Activated CD8-positive, alpha-beta memory T cell treated with anti-CD3 and anti-CD28 coated beads for 24 hours (primary cell): ENCODE results near the gene C15orf61.

ENCODE experiments used
- DNase-seq: peaks from one replicate; pipeline ENCODE4 v3.0.0-alpha.2; 2020

The C15orf61 gene

DNA sequence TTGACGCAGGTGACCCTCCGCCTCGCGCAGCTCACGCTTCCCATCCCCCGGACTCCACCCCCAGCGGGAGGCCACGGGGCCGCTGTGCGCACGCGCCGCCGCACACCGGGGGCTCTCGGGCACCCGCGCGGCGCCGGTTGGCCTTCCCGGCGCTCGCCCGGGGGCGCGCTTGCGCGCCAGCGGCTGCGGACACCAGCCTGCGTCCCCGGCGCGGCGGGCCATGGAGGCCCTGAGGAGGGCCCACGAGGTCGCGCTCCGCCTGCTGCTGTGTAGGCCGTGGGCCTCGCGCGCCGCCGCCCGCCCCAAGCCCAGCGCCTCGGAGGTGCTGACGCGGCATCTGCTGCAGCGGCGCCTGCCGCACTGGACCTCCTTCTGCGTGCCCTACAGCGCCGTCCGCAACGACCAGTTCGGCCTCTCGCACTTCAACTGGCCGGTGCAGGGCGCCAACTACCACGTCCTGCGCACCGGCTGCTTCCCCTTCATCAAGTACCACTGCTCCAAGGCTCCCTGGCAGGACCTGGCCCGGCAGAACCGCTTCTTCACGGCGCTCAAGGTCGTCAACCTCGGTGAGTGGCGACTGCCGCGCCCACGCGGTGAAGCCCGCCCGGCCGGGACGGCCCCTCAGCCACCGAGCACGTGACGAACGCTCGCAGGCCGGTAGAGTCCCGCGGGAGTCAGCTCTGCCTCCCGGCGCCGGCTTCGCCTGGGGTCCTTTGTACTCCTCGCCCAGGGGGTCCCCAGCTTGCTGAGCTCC is at the start of gene C15orf61:
TSS of gene C15orf61 (plus strand) at position 103 of the 754 bp plus-strand sequence. CDS start at position 221, 118 bp downstream.
- peak; percentile 93 for DNase-seq

DNA sequence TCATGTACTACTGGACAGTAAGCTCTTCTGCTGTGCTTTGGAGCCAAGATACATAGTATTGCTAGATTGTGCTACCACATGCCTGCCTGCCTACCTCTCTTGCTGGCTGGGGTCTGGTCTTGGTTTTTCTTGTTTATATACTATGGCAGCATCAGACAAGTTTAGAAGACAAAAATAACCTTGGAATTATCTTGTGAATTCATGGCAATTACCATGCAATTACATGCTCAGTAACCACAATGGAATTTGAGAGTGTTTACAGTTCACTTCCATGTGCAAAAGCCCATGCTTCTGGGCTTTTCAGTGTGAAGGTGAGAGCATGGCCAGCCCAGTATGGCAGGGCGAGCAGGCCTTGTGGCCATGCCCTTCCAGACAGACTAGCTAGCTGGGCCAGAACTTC is 48.0 kb upstream of the C15orf61 start:
- no peak for DNase-seq

DNA sequence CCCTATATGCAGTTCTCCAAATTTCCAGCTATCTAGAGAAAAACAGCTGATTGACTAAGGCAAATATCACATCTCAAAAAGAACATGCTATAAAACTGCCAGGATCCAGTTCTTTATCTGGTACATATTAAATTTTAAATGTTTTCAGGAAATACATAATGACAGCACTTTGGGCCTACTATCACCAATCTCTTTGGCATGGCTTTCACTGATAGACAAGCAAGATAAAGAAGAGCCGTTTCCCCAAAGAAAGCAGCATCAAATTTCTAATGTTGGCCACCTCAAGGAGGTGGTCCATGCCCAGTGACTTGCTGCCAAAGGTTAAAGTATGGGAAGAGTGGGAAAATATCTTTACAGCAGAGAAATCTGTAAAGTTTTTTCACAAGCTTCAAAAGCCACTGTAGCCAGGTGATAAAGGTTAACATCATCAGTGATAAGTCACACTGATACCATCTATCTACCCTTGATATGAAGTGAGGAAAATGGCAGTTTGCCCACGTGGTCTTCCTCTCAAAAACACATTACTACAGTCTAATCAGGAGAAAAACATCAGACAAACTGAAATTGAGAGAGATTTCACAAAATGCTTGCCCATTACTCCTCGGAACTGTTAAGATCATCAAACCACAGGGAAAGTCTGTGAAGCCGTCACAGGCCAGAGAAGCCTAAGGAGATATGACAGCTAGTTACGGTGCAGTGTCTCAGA is 46.4 kb upstream of the C15orf61 start:
- no peak for DNase-seq

DNA sequence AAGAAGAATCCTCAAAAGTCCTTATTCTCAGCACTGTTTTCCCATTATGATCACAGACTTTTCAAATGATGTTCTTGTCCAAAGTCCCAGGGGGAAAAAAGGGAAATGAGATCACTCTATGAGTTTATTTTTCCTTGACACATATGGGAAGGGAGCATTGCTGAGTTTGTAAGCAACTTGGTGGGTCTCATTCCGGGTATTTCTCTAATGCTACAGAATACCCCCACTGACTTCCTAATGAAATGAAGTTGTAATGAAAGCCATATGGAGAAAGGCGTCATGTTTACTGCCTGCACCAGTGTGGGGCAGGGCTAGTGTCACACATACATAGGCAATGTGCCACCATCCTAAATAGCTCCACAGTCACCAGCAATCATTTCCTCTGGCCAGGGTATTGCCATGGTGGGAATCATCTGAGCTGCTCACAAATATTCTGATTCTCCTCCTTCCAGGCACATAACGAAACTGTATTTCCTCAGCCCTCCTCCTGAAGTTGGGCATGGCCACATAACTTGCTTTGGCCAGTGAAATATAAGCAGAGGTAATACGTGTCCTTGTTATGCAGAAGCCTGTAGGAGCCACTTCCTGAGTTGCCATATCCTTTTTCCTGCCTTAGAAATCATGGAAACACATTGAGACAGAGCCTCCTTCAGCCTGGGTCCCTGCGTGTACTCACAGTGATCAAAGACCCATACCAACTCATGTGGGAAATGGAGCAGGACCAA is 41.0 kb upstream of the C15orf61 start:
- no peak for DNase-seq

DNA sequence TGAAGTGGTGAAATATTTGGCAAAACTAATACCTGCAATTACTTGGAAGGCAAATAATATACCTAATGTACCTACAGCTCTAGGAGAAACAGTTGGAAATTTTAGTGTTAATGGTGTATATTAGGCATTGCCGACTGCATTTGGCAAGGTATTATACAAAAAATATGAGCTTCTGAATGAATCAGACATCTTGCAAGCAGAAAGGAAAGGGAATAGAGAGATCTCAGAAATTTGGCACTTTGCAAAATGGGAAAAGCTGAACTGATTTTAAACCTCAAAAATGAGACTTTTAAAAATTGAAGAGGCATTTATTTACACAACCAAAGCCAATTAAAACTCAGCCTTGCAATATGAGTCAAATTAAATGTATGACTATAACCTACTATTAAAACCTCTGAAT is 40.2 kb upstream of the C15orf61 start:
- no peak for DNase-seq

DNA sequence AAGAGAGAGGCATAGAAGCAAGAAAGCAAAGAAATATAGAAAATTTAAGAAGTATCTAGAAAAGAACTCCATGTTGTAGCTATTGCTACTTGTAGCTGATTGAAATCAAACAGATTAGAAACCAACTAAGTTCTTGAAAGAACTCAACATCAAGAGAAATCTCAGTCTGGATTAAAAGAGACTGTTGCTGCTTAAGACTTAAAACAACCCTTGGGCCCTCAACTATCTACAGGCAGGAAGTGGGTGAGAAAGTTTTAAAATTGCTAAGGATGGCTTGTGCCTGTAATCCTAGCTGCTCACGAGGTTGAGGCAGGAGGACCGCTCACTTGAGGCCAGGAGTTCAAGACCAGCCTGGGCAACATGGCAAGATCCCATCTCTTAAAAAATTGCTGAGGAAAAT is 39.3 kb upstream of the C15orf61 start:
- no peak for DNase-seq

DNA sequence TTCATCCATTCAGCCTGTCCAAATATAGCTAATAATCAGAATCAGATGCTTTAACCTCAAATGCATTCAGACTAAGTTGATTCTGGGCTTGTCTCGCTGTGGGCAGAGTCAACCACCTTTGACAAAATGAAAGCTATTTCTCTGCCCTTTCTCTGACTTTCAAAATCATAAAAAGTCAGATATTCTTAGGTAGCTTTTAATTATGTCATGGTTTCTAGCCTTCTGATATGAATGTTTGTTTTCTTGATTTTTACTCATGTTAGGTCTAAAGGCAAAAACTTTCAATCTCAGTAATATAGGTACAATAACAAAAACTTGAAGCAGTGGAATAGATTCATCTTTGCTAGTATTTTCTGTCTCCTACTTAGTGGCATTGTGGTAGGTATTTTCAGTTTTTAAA is 25.3 kb upstream of the C15orf61 start:
- DNase-seq: no peak

DNA sequence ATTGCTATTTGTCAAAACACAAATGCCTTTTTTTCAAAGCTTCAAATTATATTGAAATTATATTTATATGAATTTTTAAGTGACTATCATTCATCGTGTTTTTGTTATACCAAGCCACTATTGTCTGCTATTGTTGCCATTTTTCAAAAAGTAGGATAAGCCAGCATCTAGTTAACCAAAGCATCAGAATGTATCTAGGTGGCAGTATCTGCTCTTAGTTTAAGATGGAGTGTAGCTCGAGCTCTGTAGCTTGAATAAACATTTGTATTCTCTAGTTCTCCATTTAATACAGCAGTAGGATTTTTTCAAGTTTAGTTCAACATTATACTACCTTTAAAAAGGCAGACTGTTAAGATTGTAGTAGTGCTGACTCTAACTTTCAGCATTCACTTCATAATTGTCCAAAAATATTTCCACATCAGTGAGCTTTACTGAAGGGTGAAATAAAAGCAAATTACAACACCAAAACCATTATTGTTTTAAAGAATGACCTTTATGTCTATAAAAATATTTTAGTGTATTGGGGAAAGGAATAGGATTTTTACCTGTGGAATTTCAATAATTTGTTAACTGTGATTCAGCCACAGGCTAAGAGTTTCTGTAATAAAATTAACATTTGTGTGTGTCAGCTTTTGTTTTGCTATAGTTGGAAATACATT is 19.6 kb upstream of the C15orf61 start:
- DNase-seq: no peak

DNA sequence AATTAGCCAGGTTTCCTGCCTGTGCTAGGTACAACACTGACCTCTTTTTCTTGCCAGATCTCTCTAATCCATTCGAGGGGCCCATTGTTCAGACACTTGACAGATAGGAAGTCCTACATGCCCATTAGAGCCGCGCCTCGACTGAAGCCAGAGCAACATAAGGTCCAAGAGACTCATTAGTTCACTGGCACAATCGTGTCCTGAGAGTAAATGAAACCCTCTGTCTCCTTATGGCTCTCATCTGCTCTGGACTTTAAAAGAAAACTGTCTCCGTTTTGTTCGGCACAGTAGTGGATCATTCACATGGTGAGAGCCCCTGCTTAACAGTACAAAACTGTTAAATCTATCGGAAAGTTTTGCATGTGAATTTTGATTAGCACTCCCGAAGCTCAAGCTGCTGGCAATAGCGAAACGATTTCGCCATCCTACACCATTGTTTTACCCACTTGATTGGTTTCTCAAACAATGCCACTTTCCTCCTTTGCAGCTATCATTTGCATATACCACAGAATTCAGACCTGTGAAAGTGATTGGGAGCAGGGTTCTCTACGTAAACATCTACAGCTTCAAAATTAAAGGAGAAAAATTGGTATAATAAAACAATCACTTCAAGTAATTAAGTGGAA is 19.0 kb upstream of the C15orf61 start:
- DNase-seq: no peak

DNA sequence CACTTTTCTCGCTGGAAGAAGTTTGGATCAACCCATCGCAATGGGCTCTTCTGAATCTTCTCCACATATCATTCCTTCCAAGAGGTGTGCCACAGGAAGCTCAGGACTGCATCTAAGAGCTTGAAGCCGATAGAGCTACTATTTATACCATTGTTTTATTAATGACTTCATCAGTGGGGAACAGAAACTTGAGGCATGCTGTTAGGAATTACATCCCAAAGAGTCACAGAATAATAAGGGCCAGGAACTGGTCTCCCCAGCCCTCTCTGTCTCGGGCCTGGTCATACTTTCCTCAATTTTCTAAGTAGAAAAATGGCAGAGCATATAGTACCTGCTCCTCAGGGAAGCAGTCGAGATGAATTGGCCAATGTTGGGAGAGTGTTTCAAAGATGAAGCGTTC is 16.9 kb upstream of the C15orf61 start:
- DNase-seq: no peak

DNA sequence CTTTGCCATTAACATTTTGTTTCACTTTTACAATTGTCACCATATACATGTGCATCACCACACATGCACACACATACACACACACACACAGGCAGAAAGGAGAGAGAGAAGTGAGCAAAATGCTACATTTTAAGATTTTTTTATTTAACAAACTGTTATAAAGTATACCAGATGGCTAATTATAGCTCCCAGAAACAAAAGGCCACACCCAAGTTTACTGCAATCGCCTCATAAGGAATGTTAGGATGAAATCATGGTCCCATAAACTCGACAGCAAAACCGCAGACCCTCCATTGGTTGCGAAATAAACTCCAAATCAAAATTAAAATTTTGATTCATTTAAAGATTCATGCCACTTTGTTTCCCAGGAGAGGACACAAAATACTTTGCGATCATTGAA is 16.1 kb upstream of the C15orf61 start:
- DNase-seq: no peak

DNA sequence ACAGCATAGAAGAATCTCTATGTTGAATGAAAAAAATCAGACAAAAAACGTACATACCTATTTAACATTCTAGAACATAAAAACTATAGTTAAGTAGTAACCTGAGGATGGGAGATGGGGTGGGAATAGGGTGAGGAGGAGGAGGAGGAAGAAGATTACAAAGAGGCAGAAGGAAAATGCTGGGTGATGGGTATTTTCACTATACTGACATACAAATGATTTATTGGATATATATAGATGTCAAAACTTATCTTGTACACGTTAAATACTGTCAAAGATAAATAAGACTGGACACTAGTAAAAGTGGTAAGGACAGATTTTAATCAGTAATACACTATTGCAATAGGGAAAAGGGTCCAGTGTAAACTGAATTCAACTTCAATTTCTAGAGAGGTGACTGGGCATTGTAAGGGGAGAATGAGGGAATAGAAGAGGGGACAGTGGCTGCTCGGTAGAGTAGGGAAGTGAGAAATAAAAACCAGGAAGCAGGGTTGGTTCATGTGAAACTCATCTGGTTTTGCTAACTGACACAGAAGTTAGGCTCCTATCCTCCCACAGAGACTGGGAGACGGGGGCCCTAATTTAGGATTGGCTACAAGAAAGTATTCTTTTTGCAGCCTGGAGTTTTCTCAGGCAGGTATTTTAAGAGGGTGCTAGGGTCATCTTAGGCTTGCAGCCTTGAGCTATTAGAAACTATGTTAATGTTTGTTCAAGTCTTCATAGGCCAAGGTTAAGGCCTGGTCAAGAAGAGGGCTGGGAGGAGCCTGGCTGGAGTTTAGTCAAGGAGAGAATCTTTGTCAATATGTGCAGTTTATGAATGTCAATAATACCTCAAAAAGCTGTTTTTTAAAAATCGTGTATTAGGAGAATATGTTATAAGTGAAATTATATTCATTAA is 15.0 kb upstream of the C15orf61 start:
- no peak for DNase-seq

DNA sequence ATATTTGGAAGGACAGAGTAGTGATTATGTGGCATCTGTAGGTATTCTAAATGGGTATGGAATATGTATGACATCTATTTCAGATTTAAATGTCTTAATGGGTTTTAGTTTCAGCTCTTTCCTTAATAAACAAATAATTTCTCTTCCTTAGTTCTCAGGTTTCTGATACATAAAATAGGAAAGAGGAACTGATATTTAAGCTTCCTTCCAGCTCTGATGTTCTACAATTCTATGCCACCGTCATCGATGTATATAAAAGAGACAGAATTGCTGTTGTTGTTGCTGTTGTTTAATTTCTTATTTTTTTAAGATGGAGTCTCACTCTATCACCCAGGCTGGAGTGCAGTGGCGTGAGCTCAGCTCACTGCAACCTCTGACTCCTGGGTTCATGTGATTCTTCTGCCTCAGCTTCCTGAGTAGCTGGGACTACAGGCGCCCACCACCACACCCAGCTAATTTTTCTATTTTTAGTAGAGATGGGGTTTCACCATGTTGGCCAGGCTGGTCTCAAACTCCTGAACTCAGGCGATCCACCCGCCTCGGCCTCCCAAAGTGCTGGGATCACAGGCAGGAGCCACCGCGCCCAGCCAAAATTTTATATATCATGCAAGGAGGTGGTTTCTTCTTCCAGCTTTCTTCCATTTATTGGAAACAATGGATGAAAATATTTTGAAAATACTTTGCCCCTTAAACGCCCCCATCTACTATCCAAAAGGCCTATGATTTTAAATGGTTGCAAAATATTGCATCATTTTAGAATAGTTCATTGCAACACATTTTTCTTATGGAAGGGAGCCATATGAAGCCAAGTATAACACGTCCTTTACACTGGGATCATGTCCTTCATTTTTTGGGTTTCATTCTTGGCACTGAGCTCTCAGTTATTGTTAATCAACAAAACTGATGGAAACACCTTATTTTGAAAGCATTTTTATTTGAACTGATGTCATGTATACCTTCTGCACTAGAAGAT is 13.9 kb upstream of the C15orf61 start:
- no peak for DNase-seq

DNA sequence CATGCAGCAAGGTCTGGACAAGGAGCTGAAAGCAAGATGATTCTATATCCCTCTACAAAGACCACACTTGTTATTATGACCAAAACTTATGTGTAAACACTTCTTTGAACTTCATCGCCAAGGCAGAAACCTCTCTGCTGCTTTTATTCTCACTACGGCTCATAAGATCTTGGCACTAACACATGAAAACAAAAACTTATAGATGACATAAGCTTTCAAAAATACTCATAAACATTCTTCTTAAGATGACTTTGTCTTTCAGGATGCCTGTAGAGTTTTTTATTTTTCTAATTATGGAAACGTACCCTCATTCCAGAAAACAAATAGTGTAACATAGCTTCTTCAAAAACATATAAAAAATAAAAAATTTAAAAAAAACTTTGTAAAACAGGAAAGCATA is 12.5 kb upstream of the C15orf61 start:
- no peak for DNase-seq

DNA sequence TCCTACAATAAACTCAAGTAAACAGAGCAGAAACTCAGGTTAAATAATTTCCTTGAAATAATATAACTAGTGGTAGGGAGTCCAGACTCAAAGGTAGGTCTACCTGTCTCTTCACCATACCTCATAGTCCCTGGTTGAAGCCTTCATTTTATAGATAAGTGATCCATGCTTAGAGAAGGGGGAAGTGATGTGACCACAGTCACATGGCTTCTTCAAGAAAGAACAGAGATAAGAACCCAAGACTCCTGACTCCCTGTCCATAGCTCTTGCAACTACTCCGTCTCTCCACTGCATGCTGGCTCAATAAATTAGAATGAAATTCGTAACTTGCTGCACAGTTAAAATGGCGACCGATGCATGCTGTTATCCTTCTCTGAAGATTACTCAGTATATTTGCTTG is 11.0 kb upstream of the C15orf61 start:
- no peak for DNase-seq

DNA sequence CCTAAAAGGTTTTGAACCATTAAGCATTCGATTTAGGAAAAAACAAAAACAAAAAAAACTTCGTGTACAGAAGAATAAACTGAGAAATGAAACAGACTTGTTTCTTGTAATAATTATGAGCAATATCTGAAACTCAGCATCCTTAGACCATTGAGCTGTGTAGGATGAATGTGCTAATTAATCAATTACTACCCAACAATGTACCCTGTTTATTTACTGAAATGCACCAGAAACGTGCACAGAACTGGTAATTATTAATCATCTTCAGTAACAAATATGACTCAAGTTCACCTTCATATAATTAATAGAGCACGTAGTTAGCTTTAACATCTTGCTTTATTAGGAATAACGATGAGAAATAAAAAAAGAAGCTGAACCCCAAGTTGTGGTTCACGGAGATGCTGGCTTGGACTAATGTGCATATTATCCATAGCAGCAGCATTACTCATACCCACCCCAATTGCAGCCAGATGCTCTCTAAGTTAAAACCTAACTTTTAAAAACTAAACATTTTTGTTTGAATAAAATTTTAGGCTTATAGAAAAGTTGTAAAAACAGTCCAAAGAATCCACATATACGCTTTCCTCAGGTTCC is 10.2 kb upstream of the C15orf61 start:
- no peak for DNase-seq

DNA sequence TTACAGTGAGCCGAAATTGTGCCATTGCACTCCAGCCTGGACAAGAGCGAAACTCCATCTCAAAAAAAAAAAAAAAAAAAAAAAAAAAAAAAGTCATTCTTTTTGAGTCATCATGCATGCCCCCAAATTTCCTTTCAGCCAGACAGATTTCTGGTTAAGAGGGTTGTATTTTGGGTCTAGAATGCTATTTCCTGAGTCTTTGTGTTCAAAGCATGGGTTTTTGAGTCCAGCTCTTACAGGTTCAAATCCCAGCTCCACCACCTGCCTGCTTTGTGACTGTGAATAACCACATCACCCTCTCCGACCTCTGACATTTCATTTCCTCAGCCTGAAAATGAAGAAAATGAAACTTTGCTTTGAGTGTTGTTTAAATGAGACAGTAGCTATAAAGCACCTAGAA is 9.3 kb upstream of the C15orf61 start:
- DNase-seq: no peak

DNA sequence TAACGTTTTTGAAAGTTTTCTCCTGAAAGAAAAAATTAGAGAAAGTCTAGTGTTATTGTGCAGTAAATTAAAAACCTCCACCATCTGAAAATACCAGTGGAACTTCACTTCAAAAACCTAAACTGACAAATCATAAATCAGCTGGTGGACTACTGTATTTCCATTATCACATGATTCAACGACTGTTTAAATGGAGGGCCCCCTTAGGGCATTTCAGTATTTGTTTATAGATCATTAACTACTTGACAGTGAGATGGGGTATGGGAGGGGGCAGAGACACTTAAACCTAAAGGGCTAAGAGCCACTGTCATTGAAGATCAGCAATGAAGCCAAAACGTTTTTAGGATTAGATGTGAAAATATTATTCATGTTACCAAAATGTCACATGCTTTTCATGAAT is 8.8 kb upstream of the C15orf61 start:
- no peak for DNase-seq

DNA sequence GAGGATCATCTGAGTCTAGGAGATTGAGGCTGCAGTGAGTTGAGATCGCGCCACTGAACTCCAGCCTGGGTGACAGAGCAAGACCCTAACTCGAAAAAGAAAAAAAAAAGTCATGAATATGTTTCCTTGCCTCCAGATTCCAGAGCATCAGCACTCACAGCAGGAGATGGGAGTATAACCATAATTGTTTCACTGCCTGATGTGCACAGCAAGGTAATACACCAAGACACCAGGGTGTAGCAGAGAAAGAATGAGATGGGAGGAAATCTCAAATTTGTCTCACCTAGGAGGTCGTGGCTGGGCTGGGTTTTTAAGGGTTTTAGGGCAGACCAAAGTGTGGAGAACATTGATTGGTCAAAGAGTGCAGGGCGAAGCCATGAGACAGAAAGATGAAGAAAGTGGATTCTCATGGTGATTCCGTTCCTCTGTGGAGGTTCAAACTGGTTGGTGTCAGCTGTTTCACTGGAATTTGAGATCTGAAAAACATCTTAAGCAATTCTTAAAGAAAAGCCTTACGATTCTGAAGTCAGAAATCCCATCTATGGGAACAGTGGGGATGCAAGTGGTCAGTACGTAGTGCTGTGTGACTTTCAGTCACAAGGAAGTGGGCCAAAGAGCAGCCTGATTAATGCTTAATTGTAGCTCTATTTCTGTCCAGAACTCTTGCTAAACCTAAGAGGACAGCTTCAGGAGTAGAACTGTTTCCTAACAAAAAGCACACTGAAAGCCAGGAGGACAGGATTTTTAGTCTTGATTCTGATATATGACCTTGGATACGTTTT is 7.8 kb upstream of the C15orf61 start:
- DNase-seq: no peak
